GM12878 (cell line): Measurements from ENCODE around the gene USP27X. TPM values are rescaled to one million over a fixed set of nuclear protein-coding genes. Genes with fewer than 3 reads are reported as not detected.

Experiments
- ATAC-seq: fragments of 200-7000 bp; cut with Tn5 transposase; 3 replicates; pipeline ENCODE4 v1.9.1; 2020; ENCODE audit warnings: mild to moderate bottlenecking, moderate library complexity
- BruUV-seq: library from RNA; stranded (reverse); fragments of 400-500 nt; replicated peaks from 2 replicates; lab custom pipeline; 2021; lab: Mats Ljungman, UMichigan
- CTCF ChIA-PET: fragments of 300-600 bp; sonication (Branson Sonifier 250); formaldehyde crosslinking; extraction: SDS; loops from one replicate; lab custom pipeline; 2021; ENCODE audit warnings: inconsistent platforms; lab: Yijun Ruan, JAX
- POLR2A ChIA-PET: fragments of 350-600 bp; formaldehyde crosslinking; extraction: SDS; loops from one replicate; lab custom pipeline; 2021; ENCODE audit warnings: inconsistent platforms; lab: Charles Lee
- RAD21 ChIA-PET: fragments of 300-600 bp; sonication (Branson Sonifier 250); formaldehyde crosslinking; loops from one replicate; lab custom pipeline; 2023; ENCODE audit warnings: antibody characterized with exemption; ENCODE audit not compliant: unreplicated experiment; lab: Charles Lee
- SMC1A ChIA-PET: fragments of 300-600 bp; sonication (Branson Sonifier 250); formaldehyde crosslinking; loops from one replicate; lab custom pipeline; 2023; ENCODE audit not compliant: unreplicated experiment, uncharacterized antibody; lab: Charles Lee
- DNase-seq: peaks from one replicate; pipeline ENCODE4 v3.0.0-alpha.2; 2011; ENCODE audit warnings: low read depth, low spot score
- FAIRE-seq: peaks from 3 replicates; lab custom pipeline; 2011; peaks lifted over from hg19 to GRCh38; lab: Jason Lieb, UNC
- H2AFZ ChIP-seq: 2 replicates; pipeline ENCODE4 v1.6.0; 2011; ENCODE audit warnings: low read depth, low read length, control low read depth; ENCODE audit not compliant: control insufficient read depth
- H3K27ac ChIP-seq: 2 replicates; pipeline ENCODE4 v1.5.1; 2011; ENCODE audit warnings: control low read depth; ENCODE audit not compliant: control insufficient read depth, insufficient read depth
- H3K27me3 ChIP-seq, 2 experiments: replicated peaks in 1 of 2; 2 replicates each; pipeline versions ENCODE4 v1.6.0 to v1.6.1; 2011; ENCODE audit warnings: low read length in 1 of 2; ENCODE audit not compliant: control insufficient read depth in 2 of 2, insufficient read depth in 2 of 2
- H3K36me3 ChIP-seq, 2 experiments: 2 replicates each; pipeline ENCODE4 v1.5.1; 2011; ENCODE audit warnings: low read length in 1 of 2; ENCODE audit not compliant: control insufficient read depth in 2 of 2, insufficient read depth in 2 of 2
- H3K4me1 ChIP-seq: 2 replicates; pipeline ENCODE4 v1.6.1; 2011; ENCODE audit warnings: mild to moderate bottlenecking, low read length, moderate library complexity, mixed read lengths; ENCODE audit not compliant: control insufficient read depth, insufficient read depth
- H3K4me2 ChIP-seq: 2 replicates; pipeline ENCODE4 v1.6.0; 2011; ENCODE audit warnings: control low read depth; ENCODE audit not compliant: control insufficient read depth, insufficient read depth
- H3K4me3 ChIP-seq: fragments of 200-600 bp; sonication (generic); 2 replicates; pipeline ENCODE4 v1.5.1; 2016
- H3K79me2 ChIP-seq: 2 replicates; pipeline ENCODE4 v1.6.0; 2011; ENCODE audit warnings: low read length; ENCODE audit not compliant: control insufficient read depth, insufficient read depth
- H3K9ac ChIP-seq: 2 replicates; pipeline ENCODE4 v1.8.0; 2011; ENCODE audit warnings: low read length, control low read depth, mixed read lengths; ENCODE audit not compliant: control insufficient read depth, insufficient read depth
- H3K9me3 ChIP-seq: replicated peaks from 3 replicates; pipeline ENCODE4 v1.5.1; 2011; ENCODE audit warnings: mild to moderate bottlenecking, low read length; ENCODE audit not compliant: control insufficient read depth, insufficient read depth
- H4K20me1 ChIP-seq: 2 replicates; pipeline ENCODE4 v1.6.0; 2011; ENCODE audit not compliant: control insufficient read depth, insufficient read depth
- BCL11A ChIP-seq: IDR thresholded peaks from 2 replicates; pipeline ENCODE4 v1.6.1; 2011; ENCODE audit warnings: low read depth, low read length
- BRCA1 ChIP-seq: IDR thresholded peaks from 2 replicates; pipeline ENCODE4 v1.6.1; 2011; ENCODE audit warnings: low read depth, low read length, improper control_type of control experiment
- ELK1 ChIP-seq: IDR thresholded peaks from 2 replicates; pipeline ENCODE4 v1.6.1; 2012; ENCODE audit warnings: low read depth, low read length, improper control_type of control experiment
- IKZF2 ChIP-seq, 2 experiments: fragments of 450-650 bp; IDR thresholded peaks; 2 replicates each; pipeline ENCODE4 v1.6.1; 2017; ENCODE audit warnings: mild to moderate bottlenecking in 2 of 2, moderate library complexity in 2 of 2
- NFXL1 ChIP-seq: fragments of 450-650 bp; IDR thresholded peaks from 2 replicates; pipeline ENCODE4 v1.6.1; 2017; ENCODE audit warnings: antibody characterized with exemption, mild to moderate bottlenecking, borderline replicate concordance
- NFYB ChIP-seq: IDR thresholded peaks from 2 replicates; pipeline ENCODE4 v1.6.1; 2011; ENCODE audit warnings: low read depth, mild to moderate bottlenecking, low read length, improper control_type of control experiment, moderate library complexity; ENCODE audit not compliant: insufficient read depth
- NKRF ChIP-seq: fragments of 450-650 bp; conservative IDR thresholded peaks from 2 replicates; pipeline ENCODE4 v1.6.1; 2017; ENCODE audit warnings: mild to moderate bottlenecking, moderate library complexity
- PBX3 ChIP-seq: IDR thresholded peaks from 2 replicates; pipeline ENCODE4 v1.6.1; 2011; ENCODE audit warnings: mild to moderate bottlenecking, low read depth, low read length, moderate library complexity; ENCODE audit not compliant: insufficient replicate concordance
- RB1 ChIP-seq: fragments of 450-650 bp; formaldehyde crosslinking; IDR thresholded peaks from 2 replicates; pipeline ENCODE4 v1.6.1; 2017; ENCODE audit warnings: mild to moderate bottlenecking, borderline replicate concordance
- RBBP5 ChIP-seq: fragments of 200-600 bp; sonication (generic); conservative IDR thresholded peaks from 2 replicates; pipeline ENCODE4 v1.6.1; 2016
- SMC3 ChIP-seq: IDR thresholded peaks from 2 replicates; pipeline ENCODE4 v1.6.1; 2011; ENCODE audit warnings: low read length, improper control_type of control experiment, borderline replicate concordance
- SPI1 ChIP-seq: IDR thresholded peaks from 2 replicates; pipeline ENCODE4 v1.6.1; 2011; ENCODE audit warnings: low read depth, mild to moderate bottlenecking, low read length, moderate library complexity, borderline replicate concordance; ENCODE audit not compliant: insufficient read depth
- SREBF2 ChIP-seq: IDR thresholded peaks from 2 replicates; pipeline ENCODE4 v1.6.1; 2012; ENCODE audit warnings: mild to moderate bottlenecking, low read length
- STAT1 ChIP-seq: fragments of 450-650 bp; conservative IDR thresholded peaks from 2 replicates; pipeline ENCODE4 v1.6.1; 2014; ENCODE audit warnings: antibody characterized with exemption, mild to moderate bottlenecking
- TCF3 ChIP-seq: IDR thresholded peaks from 2 replicates; pipeline ENCODE4 v1.6.1; 2012; ENCODE audit warnings: low read depth, mild to moderate bottlenecking, low read length, borderline replicate concordance; ENCODE audit not compliant: insufficient read depth
- YBX1 ChIP-seq: fragments of 450-650 bp; IDR thresholded peaks from 2 replicates; pipeline ENCODE4 v1.6.1; 2016; ENCODE audit warnings: antibody characterized with exemption
- ZNF217 ChIP-seq: fragments of 450-650 bp; IDR thresholded peaks from 2 replicates; pipeline ENCODE4 v1.6.1; 2017; ENCODE audit warnings: antibody characterized with exemption, mild to moderate bottlenecking
- ZNF24 ChIP-seq: fragments of 450-650 bp; IDR thresholded peaks from 2 replicates; pipeline ENCODE4 v1.6.1; 2017; ENCODE audit warnings: antibody characterized with exemption, mild to moderate bottlenecking
- WGBS: methylation state at CpG from one replicate; pipeline ENCODE4 v1.1.6; 2016; ENCODE audit warnings: low lambda C conversion rate; ENCODE audit not compliant: insufficient replicate concordance, insufficient coverage; ENCODE audit errors: missing lambda C conversion rate; 5-methylcytosine and 5-hydroxymethylcytosine counted together
- in situ Hi-C: fragments of 300-500 bp; cut with MboI; formaldehyde crosslinking; loops from 9 replicates; pipeline ENCODE4 v1.14.3; 2018; ENCODE audit warnings: mixed read lengths
- intact Hi-C: fragments of 100-400 bp; cut with micrococcal nuclease; formaldehyde crosslinking; loops from one replicate; pipeline ENCODE4 v1.14.2; 2022; ENCODE audit not compliant: unreplicated experiment
- polyA plus RNA-seq, 11 experiments: library from polyadenylated mRNA; depleted of rRNA in 4 of 11; unstranded in 6 of 11; stranded (reverse) in 5 of 11; fragments of >200 nt; fragmentation: Nextera tagmentation in 4 of 11; fragmentation: Illumina TruSeq in 1 of 11; extraction: Ambion mirVana in 4 of 11; extraction: Trizol in 1 of 11; gene quantifications; 1 replicate in 1 of 11; 2 replicates in 10 of 11; pipeline versions ENCODE4 v1.2.1 to v1.2.3, GENCODE V29; 2011 to 2016; ENCODE audit warnings: inconsistent platforms in 2 of 11, missing spikeins in 2 of 11, low read depth in 1 of 11
- total RNA-seq, 4 experiments: library from RNA; depleted of rRNA in 3 of 4; stranded (reverse); fragments of >200 nt in 3 of 4; fragmentation: Illumina TruSeq in 1 of 4; extraction: Trizol in 1 of 4; gene quantifications; 2 replicates each; pipeline versions ENCODE4 v1.2.1 to v1.2.3, GENCODE V29; 2013 to 2021

The USP27X gene
- total and polyA plus RNA-seq, 10 of the 15 experiments (the other 5 are each of a cell fraction or from before 2014, with no cell fraction given) = 0.09 to 2.0 (median 0.89) TPM; not detected in 1

GRCh38 chrX:49856819-49857218, 22.5 kb upstream of the USP27X start:
- ChIA-PET CTCF (interaction anchor here (1.4 kb wide), 1 partner anchor 14 kb away, joined by 3 read pairs; no protein-coding TSS in a partner anchor), SMC1A (no interaction called here), POLR2A (no interaction called here), RAD21 (no interaction called here)
- no TSS peak for BruUV-seq
- H3K27ac ChIP-seq = no peak overlapping the region
- H3K27me3 ChIP-seq = no peaks in the 10 kb centered on the region
- no peak overlapping the region for H3K9ac ChIP-seq
- no peaks in the 10 kb centered on the region for H3K9me3 ChIP-seq
- 25% methylated on average over 2 of the region's 2 CpGs for WGBS
- FAIRE-seq (no peak), ATAC-seq (no peak), DNase-seq (no peak)
- H2AFZ ChIP-seq = no peak overlapping the region
- H3K79me2 ChIP-seq = no peaks in the 10 kb centered on the region
- TF ChIP-seq RB1 (no peak), ZNF24 (no peak), STAT1 (no peak), BRCA1 (no peak), RBBP5 (no peak), TCF3 (no peak), ZNF217 (no peak), BCL11A (no peak), YBX1 (no peak), NFYB (no peak), NKRF (no peak), SREBF2 (no peak), NFXL1 (no peak), SPI1 (no peak), IKZF2 (IDR thresholded peaks at IDR 0.05) (no peak), PBX3 (no peak), ELK1 (no peak), SMC3 (no peak)
- intact Hi-C loops = no loop called here
- in situ Hi-C loops = loop anchor here (25.0 kb wide), 1 partner anchor 995 kb away; no protein-coding TSS in a partner anchor
- no peaks in the 10 kb centered on the region for H4K20me1 ChIP-seq
- no peaks in the 10 kb centered on the region for H3K4me1 ChIP-seq
- no peak overlapping the region for H3K4me3 ChIP-seq
- H3K4me2 ChIP-seq = no peak overlapping the region
- no peaks in the 10 kb centered on the region for H3K36me3 ChIP-seq
